ENCODE measurements around the gene TRUB1.
A peak's percentile ranks its signal among the peaks of the same experiment; 100 is the strongest.
"Not testable (repeated sequence)": the region's sequence is repeated elsewhere in the genome, so short reads cannot be mapped to it uniquely, and the experiment has no call there.

Gene TRUB1

GRCh38 chr10:114937962-114938855 lies at the start of gene TRUB1:
Gene TRUB1, plus strand, starts transcription at chr10:114938195. Its CDS starts 59 bp downstream, at chr10:114938254.
- DNase-seq: peak; percentile 75

- no peak for DNase-seq
These were observed 44.7 kb upstream of the TRUB1 start for GRCh38 chr10:114893251-114893650.

GRCh38 chr10:114894911-114895310 lies 43.1 kb upstream of the TRUB1 start:
- no peak for DNase-seq

GRCh38 chr10:114897011-114897410 lies 41.0 kb upstream of the TRUB1 start:
- not testable (repeated sequence) for DNase-seq

GRCh38 chr10:114897593-114897992 lies 40.4 kb upstream of the TRUB1 start:
- DNase-seq: no peak

- no peak for DNase-seq
These were observed 38.0 kb upstream of the TRUB1 start for GRCh38 chr10:114899982-114900381.

GRCh38 chr10:114900658-114901057 lies 37.3 kb upstream of the TRUB1 start:
- no peak for DNase-seq

GRCh38 chr10:114902151-114902550 lies 35.8 kb upstream of the TRUB1 start:
- no peak for DNase-seq

GRCh38 chr10:114905450-114905849 lies 32.5 kb upstream of the TRUB1 start:
- DNase-seq: no peak

- no peak for DNase-seq
These were observed 31.0 kb upstream of the TRUB1 start for GRCh38 chr10:114906981-114907380.

- DNase-seq: no peak
These were observed 29.1 kb upstream of the TRUB1 start for GRCh38 chr10:114908896-114909295.

GRCh38 chr10:114911052-114911711 lies 26.8 kb upstream of the TRUB1 start:
- no peak for DNase-seq

- DNase-seq: no peak
These were observed 26.1 kb upstream of the TRUB1 start for GRCh38 chr10:114911801-114912469.

GRCh38 chr10:114912470-114912859 lies 25.5 kb upstream of the TRUB1 start:
- no peak for DNase-seq

GRCh38 chr10:114914560-114914959 lies 23.4 kb upstream of the TRUB1 start:
- no peak for DNase-seq

- no peak for DNase-seq
These were observed 22.7 kb upstream of the TRUB1 start for GRCh38 chr10:114915294-114915693.

GRCh38 chr10:114916653-114917052 lies 21.3 kb upstream of the TRUB1 start:
- DNase-seq: no peak

GRCh38 chr10:114917459-114917858 lies 20.5 kb upstream of the TRUB1 start:
- DNase-seq: no peak

GRCh38 chr10:114917927-114918672 lies 19.9 kb upstream of the TRUB1 start:
- DNase-seq: no peak

GRCh38 chr10:114920459-114920858 lies 17.5 kb upstream of the TRUB1 start:
- no peak for DNase-seq

- no peak for DNase-seq
These were observed 16.0 kb upstream of the TRUB1 start for GRCh38 chr10:114922003-114922402.

- DNase-seq: no peak
These were observed 14.4 kb upstream of the TRUB1 start for GRCh38 chr10:114923551-114923950.

All from SHP77 treated with DMSO at 0.1 percent for 48 hours (cell line).